K562 (cell line): ENCODE results near the gene SLC28A1. TPM values are rescaled to one million over a fixed set of nuclear protein-coding genes. Genes with fewer than 3 reads are reported as not detected.

ENCODE experiments used
- BRD4 ChIP-seq: fragments of 200-600 bp; sonication (generic); IDR thresholded peaks from 2 replicates; pipeline ENCODE4 v1.6.1; 2017; ENCODE audit warnings: inconsistent platforms
- CHD1 ChIP-seq: fragments of 200-600 bp; sonication (generic); IDR thresholded peaks from one replicate; pipeline ENCODE4 v1.6.1; 2012; ENCODE audit warnings: mild to moderate bottlenecking, moderate library complexity, low read length, inconsistent platforms
- CHD2 ChIP-seq: IDR thresholded peaks from 2 replicates; pipeline ENCODE4 v1.6.1; 2011; ENCODE audit warnings: low read depth, low read length
- CREB1 ChIP-seq, 2 experiments: sonication (generic) in 1 of 2; formaldehyde crosslinking in 1 of 2; IDR thresholded peaks; 2 replicates each; pipeline versions ENCODE4 v1.6.1 to v1.8.0; 2012 to 2022; ENCODE audit warnings: inconsistent platforms in 1 of 2, mild to moderate bottlenecking in 1 of 2, missing genetic modification reagents in 1 of 2, moderate library complexity in 1 of 2
- DACH1 ChIP-seq: fragments of 450-650 bp; IDR thresholded peaks from 2 replicates; pipeline ENCODE4 v1.6.1; 2018; ENCODE audit not compliant: partially characterized antibody
- E2F6 ChIP-seq, 2 experiments: IDR thresholded peaks; 2 replicates each; pipeline ENCODE4 v1.6.1; 2011; ENCODE audit warnings: borderline replicate concordance in 1 of 2, control low read depth in 1 of 2, low read depth in 1 of 2, low read length in 1 of 2, mild to moderate bottlenecking in 1 of 2, mixed read lengths in 1 of 2, moderate library complexity in 1 of 2; ENCODE audit not compliant: insufficient read depth in 1 of 2, insufficient read length in 1 of 2, poor library complexity in 1 of 2, severe bottlenecking in 1 of 2; ENCODE audit errors: extremely low read depth in 1 of 2
- GTF2E2 ChIP-seq: fragments of 200-800 bp; sonication (Bioruptor generic); IDR thresholded peaks from 2 replicates; pipeline ENCODE4 v1.6.1; 2016; ENCODE audit warnings: missing genetic modification characterization, missing compliant biosample characterization
- ILK ChIP-seq: fragments of 450-650 bp; IDR thresholded peaks from 2 replicates; pipeline ENCODE4 v1.6.1; 2016; ENCODE audit warnings: missing genetic modification characterization, low read depth, mild to moderate bottlenecking, missing compliant biosample characterization, moderate library complexity, borderline replicate concordance
- NR2F6 ChIP-seq: fragments of 450-650 bp; formaldehyde crosslinking; IDR thresholded peaks from 2 replicates; pipeline ENCODE4 v1.4.0; 2020; ENCODE audit warnings: mild to moderate bottlenecking
- POLR2B ChIP-seq: fragments of 450-650 bp; IDR thresholded peaks from 2 replicates; pipeline ENCODE4 v1.6.1; 2018; ENCODE audit warnings: low read depth; ENCODE audit not compliant: partially characterized antibody
- RBFOX2 ChIP-seq: fragments of 200-400 bp; formaldehyde crosslinking; IDR thresholded peaks from 2 replicates; pipeline ENCODE4 v1.6.1; 2017; ENCODE audit warnings: low read depth, mild to moderate bottlenecking, low read length, moderate library complexity
- RERE ChIP-seq: sonication (generic); formaldehyde crosslinking; IDR thresholded peaks from 2 replicates; pipeline ENCODE4 v1.8.0; 2023; ENCODE audit warnings: missing genetic modification reagents, mild to moderate bottlenecking, borderline replicate concordance
- VEZF1 ChIP-seq: fragments of 200-800 bp; sonication (Bioruptor generic); IDR thresholded peaks from 2 replicates; pipeline ENCODE4 v1.6.1; 2017; ENCODE audit warnings: missing genetic modification characterization, missing compliant biosample characterization
- ZBTB8A ChIP-seq: fragments of 450-650 bp; IDR thresholded peaks from 2 replicates; pipeline ENCODE4 v1.6.1; 2018; ENCODE audit warnings: mild to moderate bottlenecking, moderate library complexity; ENCODE audit not compliant: partially characterized antibody
- polyA plus RNA-seq, 8 experiments: library from polyadenylated mRNA; depleted of rRNA in 4 of 8; stranded (reverse) in 5 of 8; unstranded in 3 of 8; fragments of >200 nt; fragmentation: Nextera tagmentation in 2 of 8; fragmentation: Illumina TruSeq in 1 of 8; extraction: Ambion mirVana in 2 of 8; extraction: Trizol in 1 of 8; gene quantifications; 2 replicates each; pipeline versions ENCODE4 v1.2.1 to v1.2.3, GENCODE V29; 2011 to 2014; ENCODE audit warnings: inconsistent platforms in 1 of 8, missing spikeins in 1 of 8
- total RNA-seq, 7 experiments: library from RNA; depleted of rRNA in 6 of 7; stranded (reverse); fragments of >200 nt in 6 of 7; fragmentation: Illumina TruSeq in 2 of 7; extraction: Trizol in 2 of 7; gene quantifications; 2 replicates each; pipeline versions ENCODE4 v1.2.1 to v1.2.3, GENCODE V29; 2011 to 2021; ENCODE audit warnings: low replicate concordance in 1 of 7
- TF ChIP-seq, protein P1 (sequence below): fragments of 150-350 bp; IDR thresholded peaks from 2 replicates; pipeline ENCODE4 v1.6.1; 2014; ENCODE audit warnings: low read depth, mild to moderate bottlenecking, low read length, borderline replicate concordance

The SLC28A1 gene
- total and polyA plus RNA-seq, 9 of the 15 experiments (the other 6 are each of a cell fraction or from before 2014, with no cell fraction given), result 0.04 TPM; not detected in 8

DNA sequence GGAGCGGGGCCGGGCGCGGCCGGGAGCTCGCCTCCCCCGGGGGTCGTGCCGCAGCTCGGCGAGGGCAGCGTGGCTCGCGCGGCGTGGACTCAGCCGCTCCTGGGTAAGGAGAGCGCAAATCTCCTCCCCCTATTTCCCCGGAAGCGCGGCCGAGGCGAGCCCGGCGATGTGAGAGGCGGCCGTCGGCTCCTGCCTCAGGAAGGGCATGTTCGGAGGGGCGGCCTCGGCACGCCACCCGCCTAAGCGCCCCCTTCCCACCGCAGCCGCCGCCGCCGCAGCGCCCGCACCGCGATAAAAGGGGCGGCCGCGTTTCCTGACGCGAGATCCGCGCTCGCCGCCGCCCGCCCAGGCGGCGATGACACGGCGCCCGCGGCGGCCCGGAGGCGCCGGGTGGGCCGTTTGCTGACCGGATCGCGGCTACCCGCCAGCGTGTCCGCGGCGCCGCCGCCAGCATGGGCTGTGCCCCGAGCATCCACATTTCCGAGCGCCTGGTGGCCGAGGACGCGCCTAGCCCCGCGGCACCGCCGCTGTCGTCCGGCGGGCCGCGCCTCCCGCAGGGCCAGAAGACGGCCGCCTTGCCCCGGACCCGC is 97.3 kb downstream of the SLC28A1 start, which contains the start of gene PDE8A (continued):
- TF ChIP-seq ILK (tag), result no peak
- TF ChIP-seq, protein P1, sequence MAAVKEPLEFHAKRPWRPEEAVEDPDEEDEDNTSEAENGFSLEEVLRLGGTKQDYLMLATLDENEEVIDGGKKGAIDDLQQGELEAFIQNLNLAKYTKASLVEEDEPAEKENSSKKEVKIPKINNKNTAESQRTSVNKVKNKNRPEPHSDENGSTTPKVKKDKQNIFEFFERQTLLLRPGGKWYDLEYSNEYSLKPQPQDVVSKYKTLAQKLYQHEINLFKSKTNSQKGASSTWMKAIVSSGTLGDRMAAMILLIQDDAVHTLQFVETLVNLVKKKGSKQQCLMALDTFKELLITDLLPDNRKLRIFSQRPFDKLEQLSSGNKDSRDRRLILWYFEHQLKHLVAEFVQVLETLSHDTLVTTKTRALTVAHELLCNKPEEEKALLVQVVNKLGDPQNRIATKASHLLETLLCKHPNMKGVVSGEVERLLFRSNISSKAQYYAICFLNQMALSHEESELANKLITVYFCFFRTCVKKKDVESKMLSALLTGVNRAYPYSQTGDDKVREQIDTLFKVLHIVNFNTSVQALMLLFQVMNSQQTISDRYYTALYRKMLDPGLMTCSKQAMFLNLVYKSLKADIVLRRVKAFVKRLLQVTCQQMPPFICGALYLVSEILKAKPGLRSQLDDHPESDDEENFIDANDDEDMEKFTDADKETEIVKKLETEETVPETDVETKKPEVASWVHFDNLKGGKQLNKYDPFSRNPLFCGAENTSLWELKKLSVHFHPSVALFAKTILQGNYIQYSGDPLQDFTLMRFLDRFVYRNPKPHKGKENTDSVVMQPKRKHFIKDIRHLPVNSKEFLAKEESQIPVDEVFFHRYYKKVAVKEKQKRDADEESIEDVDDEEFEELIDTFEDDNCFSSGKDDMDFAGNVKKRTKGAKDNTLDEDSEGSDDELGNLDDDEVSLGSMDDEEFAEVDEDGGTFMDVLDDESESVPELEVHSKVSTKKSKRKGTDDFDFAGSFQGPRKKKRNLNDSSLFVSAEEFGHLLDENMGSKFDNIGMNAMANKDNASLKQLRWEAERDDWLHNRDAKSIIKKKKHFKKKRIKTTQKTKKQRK, result no peak
- no peak for TF ChIP-seq CREB1 (IDR thresholded peaks at IDR 0.05)
- TF ChIP-seq CREB1 (CRISPR knock-in tag; IDR thresholded peaks at IDR 0.05), result no peak
- TF ChIP-seq E2F6 (IDR thresholded peaks at IDR 0.05; ENCODE audit: borderline replicate concordance in 1 of 2, extremely low read depth in 1 of 2, insufficient read depth in 1 of 2, insufficient read length in 1 of 2, low read depth in 1 of 2, low read length in 1 of 2, poor library complexity in 1 of 2, severe bottlenecking in 1 of 2), result peak in 1 of 2 experiments; percentile 51
- no peak for TF ChIP-seq RERE
- peak; percentile 27 for TF ChIP-seq CHD1
- TF ChIP-seq RBFOX2, result peak; percentile 78
- TF ChIP-seq GTF2E2 (tag), result no peak
- TF ChIP-seq ZBTB8A, result no peak
- TF ChIP-seq VEZF1 (CRISPR knock-in tag), result no peak
- TF ChIP-seq POLR2B, result no peak
- no peak for TF ChIP-seq DACH1
- TF ChIP-seq NR2F6, result no peak
- TF ChIP-seq CHD2, result peak; percentile 72
- 0 out of 2 replicates have a peak, but pooled peaks have one; percentile 11 for TF ChIP-seq BRD4
